ENCODE measurements around the gene LAPTM4A.
"Not testable (repeated sequence)": the region's sequence is repeated elsewhere in the genome, so short reads cannot be mapped to it uniquely, and the experiment has no call there.

The LAPTM4A gene

DNA sequence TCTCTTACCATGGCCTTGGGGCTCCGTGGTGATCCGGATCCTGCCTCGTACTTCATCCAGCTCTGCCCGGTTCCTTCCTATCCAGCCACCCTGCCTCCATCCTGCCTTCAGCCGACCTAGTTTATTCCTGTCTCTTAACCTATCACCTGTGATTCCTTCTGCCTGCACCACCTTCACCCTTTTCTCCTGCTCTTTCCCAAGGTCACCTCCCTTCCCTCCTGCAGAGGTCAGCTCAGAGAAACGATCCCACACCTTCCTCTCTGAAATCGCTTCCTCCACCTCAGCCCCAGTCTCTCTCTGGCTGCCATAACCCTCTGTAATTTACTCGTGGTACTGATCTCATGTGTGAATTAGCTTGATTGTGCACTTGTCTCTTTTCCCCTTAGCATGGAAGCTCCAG is 23.5 kb upstream of the LAPTM4A start:
- DNase-seq = no peak

DNA sequence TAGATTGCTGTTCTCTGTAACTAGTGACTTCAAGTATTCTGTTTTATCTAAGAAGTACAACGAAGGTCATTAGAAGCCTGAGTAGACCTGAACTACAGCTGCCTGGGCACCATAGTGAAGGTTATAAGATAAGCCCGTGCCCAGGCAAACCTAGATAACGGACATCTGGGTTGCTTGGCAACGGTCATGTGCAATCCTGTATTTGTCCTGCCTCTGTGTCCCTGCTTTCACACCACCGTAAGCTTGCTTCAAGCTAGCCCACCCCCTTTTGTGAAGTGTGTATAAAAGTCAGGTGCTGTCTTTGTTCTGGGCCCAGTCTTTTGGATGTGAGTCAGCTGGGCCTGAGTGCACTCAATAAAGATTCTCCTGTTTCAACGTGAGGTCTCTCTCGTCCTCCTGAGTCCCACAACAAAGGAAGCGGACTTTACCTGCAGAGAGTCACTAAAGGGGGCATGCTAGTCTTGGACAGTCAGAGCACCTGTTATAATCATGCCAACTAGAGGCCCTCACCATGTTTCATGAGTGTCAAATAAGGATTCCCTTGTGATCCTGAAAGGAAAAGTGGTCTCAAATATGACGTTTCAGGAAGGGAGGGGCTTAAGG is 22.7 kb upstream of the LAPTM4A start:
- DNase-seq = not testable (repeated sequence)

DNA sequence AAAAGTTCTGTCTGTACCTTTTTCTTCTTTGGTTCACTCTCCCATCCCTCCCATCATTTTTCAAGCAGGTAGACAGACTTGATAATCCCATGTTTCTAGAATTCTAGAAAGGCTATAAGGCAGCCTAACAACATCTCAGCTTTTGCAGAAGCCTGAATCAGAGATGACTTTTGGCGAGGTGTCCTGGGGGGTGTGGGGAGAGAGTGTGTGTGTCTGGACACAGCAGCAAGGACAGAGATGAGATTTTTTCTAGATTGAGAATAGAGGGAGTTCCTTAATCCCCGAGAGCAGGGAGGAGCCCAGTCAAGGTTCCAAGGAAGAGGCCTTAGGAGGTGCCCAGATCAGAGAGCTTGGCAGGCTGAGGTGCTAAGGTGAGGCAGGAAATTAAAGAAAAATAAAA is 22.0 kb upstream of the LAPTM4A start:
- no peak for DNase-seq

DNA sequence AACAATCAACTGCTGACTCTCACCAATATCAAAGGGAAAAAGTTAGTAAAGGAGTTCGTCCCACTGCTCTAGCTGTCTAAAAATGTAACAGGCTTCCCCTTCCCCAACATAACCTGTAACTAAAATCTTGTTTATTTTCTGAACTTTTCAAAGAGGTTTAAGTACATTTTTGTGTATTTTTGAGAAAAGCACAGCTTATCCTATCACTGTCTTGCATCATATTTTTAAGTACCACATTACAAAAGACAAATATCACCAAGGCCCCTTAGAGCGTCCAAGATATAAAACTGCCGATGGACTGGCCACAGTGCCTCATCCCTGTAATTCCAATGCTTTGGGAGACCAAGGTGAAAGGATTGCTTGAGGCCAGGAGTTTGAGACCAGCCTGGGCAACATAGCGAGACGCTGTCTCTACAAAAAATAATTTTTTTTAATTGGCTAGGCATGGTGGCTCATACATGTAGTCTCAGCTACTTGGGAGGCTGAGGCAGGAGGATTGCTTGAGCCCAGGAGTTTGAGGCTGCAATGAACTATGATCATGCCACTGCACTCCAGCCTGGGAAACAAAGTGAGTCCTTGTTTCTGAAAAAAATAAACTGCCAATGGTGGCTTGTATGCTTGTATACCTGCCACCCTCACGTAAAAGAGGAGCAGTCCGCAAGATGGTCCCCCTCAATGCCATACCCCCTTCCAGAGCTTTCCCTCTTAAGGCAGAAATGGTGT is 21.2 kb upstream of the LAPTM4A start:
- DNase-seq = no peak

DNA sequence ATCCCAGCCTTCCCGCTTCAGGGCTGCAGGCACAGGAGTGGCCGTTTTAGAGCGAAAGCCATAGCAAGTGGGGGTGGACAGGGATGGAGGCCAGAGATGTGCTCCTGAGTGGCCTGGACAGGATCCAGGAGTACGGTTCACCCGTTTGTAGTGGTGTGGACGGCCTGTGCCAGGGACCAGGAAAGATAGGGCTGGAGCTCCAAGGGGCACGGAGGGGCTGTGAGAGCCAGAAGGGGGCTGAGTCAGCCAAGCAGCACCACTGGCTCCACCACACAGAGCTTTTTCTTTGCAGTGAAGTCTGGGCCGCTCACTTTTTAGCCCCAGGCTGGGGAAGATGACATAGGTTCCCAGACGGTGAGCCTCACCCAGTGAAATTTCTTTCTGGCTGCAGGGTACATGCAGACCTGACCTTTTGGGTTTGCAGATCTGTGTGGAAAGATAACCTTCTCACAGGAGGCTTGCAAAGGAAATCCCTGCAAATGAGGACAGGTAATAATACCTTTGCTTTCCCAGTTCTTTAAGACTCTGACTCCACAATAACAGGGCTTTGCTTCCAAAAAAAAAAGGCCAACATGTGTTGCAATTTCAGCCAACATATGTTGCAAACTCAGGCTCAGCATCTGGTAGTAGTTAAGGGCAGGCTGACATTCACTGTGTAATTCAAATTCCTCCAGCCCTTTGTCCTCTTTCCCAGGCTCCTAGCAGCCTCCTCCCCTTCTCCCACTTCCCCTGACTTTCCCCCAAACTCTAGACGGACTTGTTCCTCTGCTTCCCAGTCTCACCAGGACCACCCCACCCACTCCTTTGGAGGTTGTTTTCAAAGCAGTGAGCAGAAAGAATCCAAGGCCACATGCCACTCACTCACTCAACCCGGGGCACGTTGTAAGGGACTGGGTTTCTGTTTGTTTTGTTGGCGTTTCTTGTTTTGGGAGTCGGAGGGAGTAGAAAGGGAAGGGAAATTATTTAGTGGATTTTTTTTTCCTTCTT is 20.3 kb upstream of the LAPTM4A start:
- DNase-seq = no peak

DNA sequence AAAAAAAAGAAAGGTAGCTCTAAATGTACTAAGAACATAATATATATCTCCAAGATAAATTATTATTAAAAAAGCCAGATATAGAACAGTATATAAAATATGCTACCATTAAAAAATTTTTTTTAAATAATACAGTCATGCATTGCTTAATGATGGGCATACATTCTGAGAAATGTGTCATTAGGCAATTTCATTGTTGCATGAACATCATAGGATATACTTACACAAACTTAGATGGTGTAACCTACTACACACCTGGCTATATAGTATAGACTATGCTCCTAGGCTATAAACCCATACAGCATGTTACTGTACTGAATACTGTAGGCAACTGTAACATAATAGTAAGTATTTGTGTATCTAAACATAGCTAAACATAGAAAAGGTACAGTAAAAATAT is 18.3 kb upstream of the LAPTM4A start:
- DNase-seq = no peak

DNA sequence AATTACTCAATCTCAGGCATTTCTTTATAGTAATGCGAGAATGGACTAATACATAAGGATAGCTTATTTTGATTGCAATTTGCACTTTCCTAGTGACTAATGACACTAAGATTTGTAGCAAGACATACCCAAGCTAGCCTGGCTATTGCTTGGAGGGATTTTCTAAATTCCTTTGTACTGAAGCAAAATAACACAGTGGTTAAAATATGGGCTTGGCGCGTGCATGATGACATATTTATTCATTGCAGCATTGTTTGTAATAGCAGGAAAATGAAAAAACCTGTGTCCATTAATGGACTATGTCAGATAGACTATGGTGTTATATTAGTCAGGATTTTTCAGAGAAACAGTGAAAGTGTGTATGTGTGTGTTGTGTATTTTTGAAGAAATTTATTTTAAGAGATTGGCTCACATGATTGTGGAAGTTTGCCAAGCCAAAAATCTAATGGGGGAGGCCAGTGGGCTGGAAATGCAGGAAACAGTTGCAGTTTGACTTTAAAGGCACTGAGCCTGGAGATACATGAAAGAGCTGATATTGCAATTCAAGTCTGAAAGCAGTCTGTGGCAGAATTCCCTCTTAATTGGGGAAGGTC is 16.7 kb upstream of the LAPTM4A start:
- no peak for DNase-seq

DNA sequence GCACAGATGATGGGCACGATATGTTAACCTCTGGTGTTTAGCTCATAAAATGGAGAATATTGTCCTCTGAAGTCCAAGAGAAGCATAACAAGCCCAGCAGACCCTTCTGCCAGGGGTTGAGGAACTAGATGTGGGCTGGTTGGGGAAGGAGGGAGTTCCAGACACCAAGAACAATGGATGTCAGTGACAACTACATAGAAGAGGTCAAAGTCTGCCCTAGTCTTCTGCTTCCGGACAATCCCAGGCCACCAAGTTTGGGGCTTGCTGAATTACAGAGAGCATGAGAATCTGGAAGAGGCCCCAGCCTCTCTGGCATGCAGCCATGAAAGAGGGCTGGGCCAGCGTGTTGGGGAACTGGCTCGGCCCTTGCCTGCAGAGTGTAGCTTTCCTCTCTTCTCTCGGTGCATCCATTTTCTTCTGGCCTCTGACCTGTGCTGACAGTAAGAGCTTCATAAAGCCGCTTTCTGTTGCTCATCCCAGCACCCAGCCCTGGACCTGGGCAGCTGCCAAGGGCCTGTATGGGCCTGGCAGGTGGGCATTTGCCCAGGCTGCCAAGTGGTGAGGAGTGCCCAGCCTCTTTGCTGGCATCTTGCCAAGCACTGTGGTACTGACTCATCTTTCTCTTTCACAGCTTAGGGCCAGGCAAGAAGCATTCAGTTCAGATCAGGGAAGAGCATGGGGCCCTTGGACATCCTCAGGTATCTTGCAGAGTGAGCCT is 14.6 kb upstream of the LAPTM4A start:
- peak; percentile 8 for DNase-seq

DNA sequence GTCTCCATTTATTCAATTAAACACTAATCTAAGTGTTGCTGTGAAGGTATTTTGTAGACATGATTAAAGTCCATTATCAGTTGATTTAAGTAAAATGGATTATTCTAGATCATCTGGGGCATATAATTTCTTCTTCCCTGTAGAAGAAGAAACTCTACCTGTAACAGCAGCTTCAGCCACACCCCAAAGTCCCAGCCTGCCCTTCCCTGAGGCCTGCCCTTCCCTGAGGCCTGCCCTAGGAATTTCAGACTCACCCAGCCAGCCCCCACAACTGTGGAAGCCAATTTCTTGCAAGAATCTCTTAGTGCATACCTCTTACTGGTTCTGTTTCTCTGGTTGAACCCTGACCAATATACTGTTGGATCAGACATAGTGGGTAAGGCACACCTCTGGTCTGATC is 13.4 kb upstream of the LAPTM4A start:
- DNase-seq = no peak

DNA sequence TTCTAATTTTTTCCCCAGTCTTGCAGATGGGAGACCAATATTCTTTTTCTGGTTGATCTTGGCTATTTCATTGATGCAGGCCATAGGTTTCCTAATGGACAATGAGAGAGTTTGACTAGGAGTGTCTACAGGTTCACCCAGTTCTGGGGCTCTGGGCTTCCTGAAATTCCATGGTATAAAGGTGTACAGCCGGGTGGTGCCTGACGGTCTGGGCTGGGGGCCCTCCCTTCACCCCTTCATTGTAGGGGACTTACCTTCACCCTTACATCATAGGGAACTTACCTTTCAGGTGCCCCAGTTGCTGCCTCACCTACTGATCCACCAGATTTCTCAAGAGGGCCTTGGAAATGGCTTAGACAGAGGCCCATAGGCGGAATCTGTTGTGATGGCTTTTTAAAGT is 13.0 kb upstream of the LAPTM4A start:
- no peak for DNase-seq

DNA sequence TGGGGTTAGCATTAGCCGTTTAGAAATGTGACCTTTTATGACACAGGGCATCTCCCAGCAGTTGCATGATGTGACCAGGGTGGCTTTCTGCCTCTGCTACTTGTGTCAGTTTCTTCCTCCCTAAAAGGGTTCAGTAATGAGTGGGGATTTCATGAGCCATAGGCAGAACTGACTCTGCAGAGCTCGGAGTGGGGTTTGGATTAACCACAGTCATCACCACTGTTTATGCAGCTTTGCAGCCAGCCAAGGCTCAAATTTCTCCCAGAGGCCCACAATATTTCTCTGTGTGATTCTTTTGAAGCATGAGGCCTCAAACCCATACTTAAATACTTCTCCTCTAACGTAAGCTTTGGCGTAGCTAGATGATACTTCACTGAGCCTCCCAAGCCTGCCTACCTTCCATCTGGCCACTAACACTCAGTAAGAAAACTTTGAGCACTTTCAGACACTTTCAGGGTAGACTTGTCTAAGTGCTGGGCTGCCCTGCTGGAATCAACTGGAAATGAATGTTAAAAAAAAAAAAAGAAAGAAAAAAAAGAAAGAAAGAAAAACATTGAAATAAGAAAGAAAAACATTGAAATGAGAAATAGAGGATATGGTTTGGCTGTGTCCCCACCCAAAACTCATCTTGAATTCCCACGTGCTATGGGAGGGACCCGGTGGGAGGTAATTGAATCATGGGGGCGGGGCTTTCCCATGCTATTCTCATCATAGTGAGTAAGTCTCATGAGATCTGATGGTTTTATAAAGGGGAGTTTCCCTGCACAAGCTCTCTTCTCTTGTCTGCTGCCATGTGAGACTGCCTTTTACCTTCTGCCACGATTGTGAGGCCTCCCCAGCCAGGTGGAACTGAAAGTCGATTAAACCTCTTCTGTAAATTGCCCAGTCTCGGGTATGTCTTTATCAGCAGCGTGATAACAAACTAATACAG is 11.5 kb upstream of the LAPTM4A start:
- no peak for DNase-seq

DNA sequence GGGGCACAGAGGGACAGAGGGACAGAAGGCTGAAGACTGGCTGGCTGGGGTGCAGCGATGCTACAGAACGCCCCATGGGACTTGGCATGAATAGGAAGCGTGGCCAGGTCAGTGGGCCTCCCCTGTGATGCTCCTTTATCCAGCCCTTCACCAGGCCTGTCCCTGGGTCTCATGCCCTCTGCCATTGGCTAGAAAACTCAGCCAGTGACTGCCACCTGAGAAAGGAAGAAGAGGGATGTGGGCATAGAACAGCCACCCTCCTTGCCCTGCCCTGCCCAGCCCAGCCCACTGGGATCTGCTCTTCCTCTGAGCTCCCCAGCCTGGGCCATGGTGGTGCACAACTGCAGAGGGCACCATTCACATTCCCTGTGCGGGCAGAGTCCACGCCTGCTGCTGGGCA is 10.5 kb upstream of the LAPTM4A start:
- no peak for DNase-seq

DNA sequence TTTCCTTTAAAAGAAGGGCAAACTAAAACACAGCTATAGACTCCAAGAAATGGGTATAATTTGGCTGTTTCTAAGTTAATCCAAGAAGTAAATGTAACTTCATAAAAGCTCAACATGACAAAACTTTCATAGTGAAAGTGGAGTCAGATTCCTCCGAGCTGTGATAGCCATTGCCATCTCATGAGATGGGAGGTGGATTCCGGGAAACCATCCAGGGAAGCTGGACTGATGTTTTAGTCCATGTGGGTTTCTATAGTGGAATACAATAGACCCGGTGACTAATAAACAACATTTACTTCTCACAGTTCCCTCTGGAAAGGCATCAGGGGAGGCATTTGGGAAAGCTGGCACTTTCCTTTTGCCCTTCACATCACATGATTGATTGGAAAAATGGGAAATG is 10.0 kb upstream of the LAPTM4A start:
- no peak for DNase-seq

DNA sequence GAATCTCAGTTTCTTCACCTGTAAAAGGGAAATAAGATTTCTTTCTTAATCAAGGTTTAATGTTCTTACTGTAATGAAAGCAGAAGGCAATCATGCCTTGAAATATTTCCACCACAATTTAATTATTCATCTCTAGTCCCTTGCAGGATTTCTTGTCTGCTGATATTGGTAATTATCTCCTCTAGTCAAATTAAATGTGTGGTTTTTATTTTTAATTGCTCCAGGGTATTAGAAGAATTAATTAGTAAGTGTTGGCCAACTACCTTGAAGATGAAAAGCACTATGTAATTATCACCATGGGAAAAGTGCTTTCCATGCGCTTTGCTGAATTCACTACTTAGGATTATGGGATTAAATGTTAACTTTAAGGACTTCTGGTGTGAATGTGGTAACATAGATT is 8.7 kb upstream of the LAPTM4A start:
- no peak for DNase-seq

DNA sequence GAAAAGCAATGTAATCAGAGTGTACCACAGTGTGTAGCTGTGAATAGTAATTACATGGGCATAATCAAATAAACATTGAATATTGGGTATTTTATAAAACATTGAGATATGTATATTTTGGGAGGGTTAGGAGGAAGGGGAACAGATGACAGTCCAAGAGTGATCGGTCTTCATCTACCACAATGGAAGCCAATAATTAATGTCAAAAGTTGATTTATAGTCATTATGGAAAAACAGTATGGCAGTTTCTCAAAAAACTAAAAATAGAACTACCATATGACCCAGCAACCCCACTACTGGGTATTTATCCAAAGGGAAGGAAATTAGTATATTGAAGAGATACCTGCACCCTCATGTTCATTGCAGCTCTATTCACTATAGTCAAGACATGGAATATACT is 5.8 kb upstream of the LAPTM4A start:
- no peak for DNase-seq

DNA sequence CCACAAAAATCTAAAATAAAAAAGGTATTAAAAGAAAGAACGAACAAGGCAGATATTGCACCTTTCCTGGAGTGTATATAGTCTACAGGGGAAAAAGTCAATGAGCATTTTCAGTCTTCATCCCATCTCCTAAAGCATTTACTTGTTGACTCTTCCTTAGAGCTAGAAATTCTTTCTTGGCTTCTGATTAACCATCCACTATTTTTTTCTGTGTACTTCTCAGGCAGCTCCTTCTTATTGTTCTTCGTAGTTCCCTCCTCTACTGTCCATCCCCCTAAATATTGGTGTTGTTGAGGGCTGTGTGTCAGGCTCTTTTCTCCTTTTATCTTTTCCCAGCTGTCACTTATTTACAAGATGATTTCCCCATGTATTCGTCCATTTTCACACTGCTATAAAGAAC is 3.5 kb upstream of the LAPTM4A start:
- no peak for DNase-seq

DNA sequence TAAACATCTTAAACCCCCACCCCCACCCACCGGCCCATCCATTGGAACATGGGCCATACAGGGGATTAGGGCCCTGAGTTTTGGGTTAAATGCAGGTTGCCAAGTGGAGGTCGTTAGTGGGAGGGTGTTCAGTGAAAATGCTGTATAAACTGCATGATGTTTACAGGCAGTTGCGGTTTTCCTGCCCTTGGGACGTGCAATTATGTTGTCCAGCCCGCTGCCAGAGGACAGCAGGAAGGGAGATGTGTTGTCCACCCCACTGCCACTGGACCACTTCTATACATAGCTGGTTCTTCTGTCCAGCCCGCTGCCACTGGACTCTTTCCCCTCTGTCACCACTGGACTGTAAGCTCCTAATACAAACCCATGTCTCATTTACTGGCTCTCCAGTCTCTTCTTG is 2.7 kb upstream of the LAPTM4A start:
- DNase-seq = no peak

DNA sequence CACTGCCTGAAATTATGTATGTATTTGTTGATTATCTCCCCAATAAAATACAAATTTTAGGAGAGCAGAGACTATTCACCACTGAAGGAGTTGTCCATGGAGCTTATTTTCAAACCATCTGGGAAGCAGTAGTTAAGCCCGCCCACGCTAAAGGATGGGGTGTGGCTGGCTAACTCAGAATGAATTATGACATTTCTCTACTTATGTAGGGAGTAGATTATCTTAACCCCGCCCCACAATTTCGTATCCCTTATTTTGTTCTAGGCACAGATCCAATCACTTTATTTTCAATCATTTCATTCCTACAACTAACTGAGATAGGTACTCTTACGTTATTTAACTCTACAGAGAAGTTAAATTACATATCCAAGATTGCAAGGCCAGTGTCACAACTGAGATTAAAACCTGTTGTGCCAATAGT is 1.4 kb upstream of the LAPTM4A start:
- no peak for DNase-seq

DNA sequence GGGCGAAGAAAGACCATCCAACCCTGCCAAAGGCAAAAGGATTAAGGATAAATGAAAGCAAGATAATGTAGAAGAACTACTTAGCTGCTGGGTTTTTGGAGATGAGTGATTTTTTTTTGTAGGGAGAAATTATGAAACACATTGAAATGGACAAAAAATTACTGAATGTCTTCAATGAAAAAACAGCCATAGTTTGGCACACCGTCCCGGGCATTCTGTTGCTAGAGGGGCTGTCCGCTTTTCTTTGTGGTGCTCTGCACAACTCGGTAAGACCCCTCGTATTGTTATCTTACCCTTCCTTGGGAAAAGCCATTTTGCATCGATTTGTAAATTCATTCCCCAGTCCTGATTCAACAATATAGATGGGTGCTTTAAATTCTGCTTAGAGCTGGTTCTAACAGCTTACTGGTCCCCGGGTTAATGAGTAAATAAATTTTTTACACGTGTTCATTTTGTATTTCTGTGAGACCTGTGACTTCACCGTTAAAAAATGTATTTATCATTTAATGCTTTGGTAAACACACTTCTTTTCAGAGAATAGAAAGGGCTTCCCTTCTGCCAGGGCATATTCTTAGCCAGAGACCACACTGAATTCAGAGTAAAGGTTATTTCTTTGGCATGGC is 912 bp upstream of the LAPTM4A start:
- no peak for DNase-seq

DNA sequence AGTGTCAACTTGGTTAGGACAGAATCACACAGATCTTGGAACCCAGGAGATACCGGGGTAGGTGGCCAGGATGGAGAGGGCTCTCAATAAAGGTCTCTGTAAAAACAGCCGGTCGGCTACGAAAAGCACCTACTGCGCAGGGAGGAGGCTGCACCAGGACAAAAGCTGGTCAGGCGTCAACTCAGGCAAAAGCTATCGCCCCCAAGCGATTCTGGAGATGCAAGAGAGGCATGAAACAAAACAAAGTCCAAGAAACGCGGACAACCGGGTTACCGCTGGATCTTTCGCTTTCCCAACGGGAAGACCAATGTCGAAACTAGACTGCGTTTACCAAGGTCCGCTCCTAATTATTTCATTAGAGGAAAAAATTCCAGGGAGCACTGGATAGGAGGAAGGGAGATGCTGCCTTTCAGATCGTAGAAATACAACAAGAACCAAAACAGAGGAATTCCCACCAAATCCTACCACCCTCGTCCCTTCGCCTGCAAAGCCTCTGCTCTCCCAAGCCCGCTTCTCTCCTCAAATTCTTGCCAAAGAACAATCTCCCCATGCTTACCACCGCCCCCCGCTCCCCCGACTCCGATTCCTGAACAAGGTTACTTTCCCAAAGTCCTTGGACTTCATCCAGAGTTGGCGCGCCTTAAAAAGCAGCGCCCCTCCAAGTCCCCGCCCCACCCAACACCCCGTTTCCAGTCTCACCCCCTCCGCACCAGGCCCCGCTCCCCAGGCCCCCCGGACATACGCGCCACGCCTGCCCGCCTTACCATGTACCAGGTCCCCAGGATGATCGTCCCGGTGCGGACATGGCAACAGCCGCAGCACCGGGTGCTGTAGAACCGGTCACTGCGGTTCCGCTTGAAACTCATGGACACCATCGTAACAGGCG is 539 bp downstream of the LAPTM4A start:
- DNase-seq = peak; percentile 54
